ENCODE data around the gene SESTD1. TPM values are rescaled to one million over a fixed set of nuclear protein-coding genes. Genes with fewer than 3 reads are reported as not detected.
A peak's percentile ranks its signal among the peaks of the same experiment; 100 is the strongest.

Gene SESTD1
- total RNA-seq, 3 donors from 2014 or later (not counting 1 experiment from before 2014, with no cell fraction given), result 14.7 to 25.2 (median 19.0) TPM

GRCh38 chr2:179302764-179303571 lies 38.3 kb upstream of the SESTD1 start:
- peak; percentile 59 to 73 (median 68) for ATAC-seq
- Histone ChIP-seq H3K27me3 (ENCODE audit: control insufficient read depth, insufficient read depth, low read length) (no peaks in the 10 kb centered on the region), H3K4me1 (ENCODE audit: control insufficient read depth, insufficient read depth, low read length) (peaks cover 8% of the 10 kb centered on the region), H3K9me3 (ENCODE audit: control insufficient read depth, insufficient read depth, low read length) (no peaks in the 10 kb centered on the region), H3K27ac (ENCODE audit: low read length) (no peak overlapping the region), H3K4me3 (ENCODE audit: low read length) (no peak overlapping the region), H3K36me3 (ENCODE audit: control insufficient read depth, insufficient read depth, low read length) (no peaks in the 10 kb centered on the region)
- H3K27me3 Mint-ChIP-seq (ENCODE audit: low read depth in 2 of 2), result peaks cover 0 to 5% of the 10 kb centered on the region in 2 donors
- peak overlapping the region; percentile 29 for H3K4me3 Mint-ChIP-seq
- H3K36me3 Mint-ChIP-seq, result no peaks in the 10 kb centered on the region
- H3K9me3 Mint-ChIP-seq, result peaks cover 2 to 3% of the 10 kb centered on the region in 2 donors
- H3K27ac Mint-ChIP-seq, result peak overlapping the region; percentile 40 to 47
- DNase-seq, result peak in 1 of 2 donors; percentile 20
- TF ChIP-seq CTCF (IDR thresholded peaks at IDR 0.05), result no peak
- 72% methylated on average over 6 of the region's 6 CpGs for WGBS (ENCODE audit: insufficient coverage)
- peaks cover 46 to 51% of the 10 kb centered on the region in 2 donors for H3K4me1 Mint-ChIP-seq
- intact Hi-C loops (cut with micrococcal nuclease), result no loop called here

GRCh38 chr2:179302149-179302548 lies 37.5 kb upstream of the SESTD1 start:
- no peak for DNase-seq
- intact Hi-C loops (cut with micrococcal nuclease), result no loop called here
- H3K4me3 ChIP-seq (ENCODE audit: low read length), result no peak overlapping the region
- Mint-ChIP-seq H3K27me3 (ENCODE audit: low read depth in 2 of 2) (no peaks in the 10 kb centered on the region), H3K27ac (peak overlapping the region; percentile 40 to 47), H3K9me3 (peaks cover 2 to 3% of the 10 kb centered on the region in 2 donors), H3K36me3 (no peaks in the 10 kb centered on the region), H3K4me3 (peak overlapping the region; percentile 29), H3K4me1 (peaks cover 54 to 58% of the 10 kb centered on the region in 2 donors)
- 100% methylated on average over 1 of the region's 4 CpGs for WGBS (ENCODE audit: insufficient coverage)
- no peaks in the 10 kb centered on the region for H3K9me3 ChIP-seq (ENCODE audit: control insufficient read depth, insufficient read depth, low read length)
- H3K27me3 ChIP-seq (ENCODE audit: control insufficient read depth, insufficient read depth, low read length), result no peaks in the 10 kb centered on the region
- H3K36me3 ChIP-seq (ENCODE audit: control insufficient read depth, insufficient read depth, low read length), result no peaks in the 10 kb centered on the region
- TF ChIP-seq CTCF (IDR thresholded peaks at IDR 0.05), result no peak
- H3K27ac ChIP-seq (ENCODE audit: low read length), result no peak overlapping the region
- peaks cover 8% of the 10 kb centered on the region for H3K4me1 ChIP-seq (ENCODE audit: control insufficient read depth, insufficient read depth, low read length)
- no peak for ATAC-seq

GRCh38 chr2:179298666-179299065 lies 34.0 kb upstream of the SESTD1 start:
- TF ChIP-seq CTCF (IDR thresholded peaks at IDR 0.05), result no peak
- H3K9me3 ChIP-seq (ENCODE audit: control insufficient read depth, insufficient read depth, low read length), result no peaks in the 10 kb centered on the region
- H3K4me3 ChIP-seq (ENCODE audit: low read length), result no peak overlapping the region
- ATAC-seq, result peak; percentile 74 to 86 (median 77)
- no peak overlapping the region for H3K27ac Mint-ChIP-seq
- H3K27me3 Mint-ChIP-seq (ENCODE audit: low read depth in 2 of 2), result no peaks in the 10 kb centered on the region
- no peaks in the 10 kb centered on the region for H3K36me3 ChIP-seq (ENCODE audit: control insufficient read depth, insufficient read depth, low read length)
- DNase-seq, result peak; percentile 18 to 37
- H3K27ac ChIP-seq (ENCODE audit: low read length), result no peak overlapping the region
- peaks cover 8% of the 10 kb centered on the region for H3K4me1 ChIP-seq (ENCODE audit: control insufficient read depth, insufficient read depth, low read length)
- intact Hi-C loops (cut with micrococcal nuclease), result no loop called here
- H3K4me1 Mint-ChIP-seq, result peaks cover 41 to 45% of the 10 kb centered on the region in 2 donors
- no peaks in the 10 kb centered on the region for H3K36me3 Mint-ChIP-seq
- no peaks in the 10 kb centered on the region for H3K27me3 ChIP-seq (ENCODE audit: control insufficient read depth, insufficient read depth, low read length)
- H3K4me3 Mint-ChIP-seq, result peak overlapping the region; percentile 26
- WGBS (ENCODE audit: insufficient coverage), result 54% methylated on average over 4 of the region's 5 CpGs
- H3K9me3 Mint-ChIP-seq, result peaks cover 0 to 2% of the 10 kb centered on the region in 2 donors
